NB4 (cell line): ENCODE results near the gene NETO2.

Experiments
- CTCF ChIP-seq: IDR thresholded peaks from one replicate; pipeline ENCODE4 v1.5.1; 2012; ENCODE audit warnings: low read depth, low read length
- MAX ChIP-seq: IDR thresholded peaks from 2 replicates; pipeline ENCODE4 v1.6.1; 2011; ENCODE audit warnings: low read depth, low read length
- MYC ChIP-seq: IDR thresholded peaks from 2 replicates; pipeline ENCODE4 v1.6.1; 2011; ENCODE audit warnings: low read depth, low read length
- POLR2A ChIP-seq: IDR thresholded peaks from 2 replicates; pipeline ENCODE4 v1.6.1; 2011; ENCODE audit warnings: mild to moderate bottlenecking; ENCODE audit not compliant: insufficient read length; ENCODE audit errors: extremely low read depth

GRCh38 chr16:47055136-47055885, 88.4 kb downstream of the NETO2 start:
- TF ChIP-seq CTCF (no peak), MYC (no peak), POLR2A (no peak), MAX (no peak)
